Muscle of leg (tissue), 11 donors: Measurements from ENCODE around the gene PRKCE. TPM values are rescaled to one million over a fixed set of nuclear protein-coding genes. Genes with fewer than 3 reads are reported as not detected.

Experiments used
- DNase-seq: peaks from one replicate; pipeline ENCODE4 v3.0.0; 2013
- H3K27ac ChIP-seq: one replicate; pipeline ENCODE4 v1.5.1; 2013; ENCODE audit warnings: mild to moderate bottlenecking, low read length, control low read depth
- H3K27me3 ChIP-seq: one replicate; pipeline ENCODE4 v1.6.1; 2013; ENCODE audit warnings: low read length; ENCODE audit not compliant: control insufficient read depth, insufficient read depth
- H3K36me3 ChIP-seq: one replicate; pipeline ENCODE4 v1.6.1; 2013; ENCODE audit warnings: low read length; ENCODE audit not compliant: control insufficient read depth, insufficient read depth
- H3K4me1 ChIP-seq: one replicate; pipeline ENCODE4 v1.6.1; 2013; ENCODE audit warnings: low read length; ENCODE audit not compliant: control insufficient read depth, insufficient read depth
- H3K4me3 ChIP-seq: one replicate; pipeline ENCODE4 v1.5.1; 2013; ENCODE audit warnings: low read length, control low read depth
- H3K9me3 ChIP-seq: replicated peaks from 2 replicates; pipeline ENCODE4 v1.6.1; 2013; ENCODE audit warnings: low read depth, low read length; ENCODE audit not compliant: control insufficient read depth
- WGBS: methylation state at CpG from one replicate; pipeline ENCODE4 v1.1.5; 2013; ENCODE audit warnings: missing lambda C conversion rate; ENCODE audit not compliant: insufficient coverage; 5-methylcytosine and 5-hydroxymethylcytosine counted together
- polyA plus RNA-seq, 8 donors: library from polyadenylated mRNA; unstranded; fragments of 120-200 nt; gene quantifications; one replicate each; pipeline versions ENCODE4 v1.2.1 to v1.2.3, GENCODE V29; 2013; ENCODE audit warnings: inconsistent platforms in 1 of 8, low replicate concordance in 1 of 8; ENCODE audit not compliant: insufficient read length in 8 of 8, insufficient read depth in 1 of 8
- total RNA-seq: library from RNA; stranded (reverse); fragments of 120-200 nt; gene quantifications from one replicate; pipeline ENCODE4 v1.2.4, GENCODE V29; 2013

The PRKCE gene
- total and polyA plus RNA-seq, 9 donors = 3.5 to 8.6 (median 6.3) TPM

DNA sequence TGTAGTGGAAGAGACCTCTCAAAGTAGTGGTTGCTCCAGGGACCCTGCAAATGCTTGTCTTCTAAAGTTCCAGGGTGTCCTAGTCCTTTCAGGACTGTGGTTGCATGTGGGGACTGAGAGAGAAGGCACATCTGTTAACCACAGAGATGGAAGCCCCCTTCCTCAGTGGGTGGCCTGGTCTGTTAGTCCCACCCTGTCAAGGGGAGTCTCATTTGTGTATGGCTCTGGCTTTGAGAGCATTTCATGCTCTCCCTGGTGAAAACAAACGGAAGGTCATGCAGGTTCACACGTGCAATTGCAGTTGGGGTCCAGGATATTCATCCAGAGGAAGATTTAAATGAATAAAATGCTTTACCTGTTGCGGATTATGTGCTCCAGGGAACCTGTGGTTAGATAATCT is 219.6 kb downstream of the PRKCE start:
- 47% methylated on average over 3 of the region's 3 CpGs for WGBS

DNA sequence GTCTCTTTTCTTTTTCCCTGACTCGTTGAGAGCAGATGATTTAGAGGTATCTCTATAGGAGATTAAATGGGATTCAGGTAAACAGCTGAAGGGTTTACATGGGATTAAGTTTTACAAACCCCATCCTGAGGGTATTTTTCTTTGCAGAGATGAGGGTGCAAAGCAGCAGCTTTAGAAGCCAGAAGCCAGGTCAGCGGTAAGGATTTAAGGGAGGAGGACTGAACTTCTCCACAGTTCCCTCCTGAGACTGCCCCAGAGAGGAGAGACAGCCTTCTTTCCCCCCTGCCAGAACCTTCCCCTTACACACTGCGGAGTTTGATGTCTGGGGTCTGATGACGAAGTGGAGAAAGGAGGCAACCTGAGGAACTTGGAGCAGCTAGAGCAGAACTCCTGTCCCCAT is 220.1 kb downstream of the PRKCE start:
- H3K27me3 ChIP-seq = no peaks in the 10 kb centered on the region
- H3K4me1 ChIP-seq = peaks cover 22% of the 10 kb centered on the region
- DNase-seq = no peak
- H3K4me3 ChIP-seq = no peak overlapping the region
- H3K9me3 ChIP-seq = peaks cover 4% of the 10 kb centered on the region
- no peaks in the 10 kb centered on the region for H3K36me3 ChIP-seq
- no peak overlapping the region for H3K27ac ChIP-seq
- WGBS = no CpG with 5 or more reads among the region's 4 CpGs

More for the DNA sequence above, 219.6 kb downstream of the PRKCE start:
- Histone ChIP-seq H3K4me3 (no peak overlapping the region), H3K9me3 (no peaks in the 10 kb centered on the region), H3K27ac (no peak overlapping the region), H3K4me1 (peaks cover 22% of the 10 kb centered on the region), H3K36me3 (no peaks in the 10 kb centered on the region), H3K27me3 (no peaks in the 10 kb centered on the region)
- DNase-seq = no peak

DNA sequence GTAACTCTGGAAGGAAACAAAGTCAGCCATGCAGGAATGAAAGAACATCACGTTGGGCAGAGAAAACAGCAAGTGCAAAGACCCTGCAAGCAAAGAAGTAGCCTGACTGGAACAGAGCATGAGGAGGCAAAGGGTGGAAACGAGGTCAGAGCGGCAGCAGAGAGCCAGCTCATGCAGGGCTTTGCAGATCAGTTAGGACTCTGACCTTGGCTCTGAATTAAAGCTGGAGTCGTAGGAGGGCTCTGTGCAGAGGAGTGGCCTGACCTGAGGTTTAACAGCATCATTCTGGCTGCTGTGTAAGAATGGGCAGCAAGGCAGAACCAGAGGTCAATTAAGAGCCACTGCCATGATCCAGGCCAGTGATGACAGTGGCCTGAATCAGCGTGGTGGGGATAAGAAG is 220.7 kb downstream of the PRKCE start:
- H3K27me3 ChIP-seq = no peaks in the 10 kb centered on the region
- peaks cover 7% of the 10 kb centered on the region for H3K9me3 ChIP-seq
- no peak overlapping the region for H3K4me3 ChIP-seq
- H3K36me3 ChIP-seq = no peaks in the 10 kb centered on the region
- DNase-seq = no peak
- 84% methylated on average over 5 of the region's 5 CpGs for WGBS
- H3K27ac ChIP-seq = no peak overlapping the region
- H3K4me1 ChIP-seq = peaks cover 22% of the 10 kb centered on the region

DNA sequence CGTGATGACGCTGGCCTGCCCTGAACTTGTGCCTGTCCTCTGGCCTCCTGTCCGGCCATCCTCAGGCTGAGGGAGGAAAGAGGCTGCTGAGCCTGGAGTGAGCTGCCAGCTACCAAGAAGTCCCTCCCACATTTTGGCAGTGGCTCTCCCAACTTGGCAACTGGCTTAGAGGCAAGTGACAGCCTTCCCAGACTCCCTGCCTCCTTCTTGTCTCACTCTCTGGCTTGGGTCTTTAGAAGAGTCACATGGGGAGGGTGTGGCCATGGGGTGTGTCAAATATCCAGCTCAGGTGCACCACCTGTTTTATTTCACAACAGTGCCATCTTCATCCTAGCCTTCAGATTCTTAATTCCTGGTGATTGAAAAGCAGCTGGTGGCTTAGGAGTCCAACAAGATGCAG is 222.9 kb downstream of the PRKCE start:
- Histone ChIP-seq H3K27ac (no peak overlapping the region), H3K36me3 (no peaks in the 10 kb centered on the region), H3K4me3 (no peak overlapping the region), H3K27me3 (no peaks in the 10 kb centered on the region), H3K9me3 (peaks cover 7% of the 10 kb centered on the region), H3K4me1 (peaks cover 22% of the 10 kb centered on the region)
- 58% methylated on average over 3 of the region's 3 CpGs for WGBS
- DNase-seq = peak; percentile 76

DNA sequence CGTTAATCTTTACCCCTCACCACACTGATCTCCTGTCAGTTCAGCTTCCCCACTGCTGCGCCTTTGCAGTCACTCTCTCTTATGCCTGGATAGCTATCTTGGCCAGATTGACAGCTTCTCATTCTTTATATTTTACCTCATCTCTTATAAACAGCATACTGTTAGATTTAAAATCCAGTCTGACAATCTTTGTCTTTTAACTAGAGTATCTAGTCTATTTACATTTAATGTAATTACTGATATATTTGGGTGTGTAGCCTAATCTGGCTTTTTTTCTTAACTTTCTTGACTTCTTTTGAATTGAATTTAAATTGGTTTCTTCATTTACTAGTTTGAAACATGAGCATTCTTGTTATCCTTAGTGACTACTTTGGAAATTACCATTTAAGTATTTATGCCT is 225.1 kb downstream of the PRKCE start:
- no peak for DNase-seq
- Histone ChIP-seq H3K27ac (no peak overlapping the region), H3K4me3 (no peak overlapping the region), H3K36me3 (peaks cover 2% of the 10 kb centered on the region), H3K27me3 (no peaks in the 10 kb centered on the region), H3K4me1 (peaks cover 14% of the 10 kb centered on the region), H3K9me3 (peaks cover 7% of the 10 kb centered on the region)
- 85% methylated on average over 2 of the region's 2 CpGs for WGBS

DNA sequence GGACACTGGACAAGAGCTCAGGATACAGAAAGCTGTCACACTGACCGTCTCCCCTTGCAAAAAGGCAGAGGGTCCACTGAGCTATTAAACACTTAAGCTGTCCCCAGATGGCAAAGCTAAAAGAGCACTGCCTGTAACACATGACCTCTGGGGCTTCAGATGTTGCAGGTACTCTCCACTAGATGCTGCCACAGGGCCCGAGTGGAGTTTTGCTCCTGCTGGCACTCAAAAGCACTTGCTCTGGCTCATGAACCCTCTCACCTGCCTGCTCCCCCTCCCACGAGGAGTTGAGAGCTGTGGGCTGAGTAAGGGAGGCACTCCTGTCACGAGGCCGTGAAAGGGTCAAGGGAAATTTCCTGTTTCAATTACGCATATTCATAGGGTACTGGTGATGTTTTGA is 227.9 kb downstream of the PRKCE start:
- 92% methylated on average over 1 of the region's 6 CpGs for WGBS
- Histone ChIP-seq H3K27me3 (no peaks in the 10 kb centered on the region), H3K36me3 (peaks cover 2% of the 10 kb centered on the region), H3K9me3 (peaks cover 7% of the 10 kb centered on the region), H3K4me1 (peaks cover 21% of the 10 kb centered on the region), H3K27ac (no peak overlapping the region), H3K4me3 (no peak overlapping the region)
- DNase-seq = no peak

DNA sequence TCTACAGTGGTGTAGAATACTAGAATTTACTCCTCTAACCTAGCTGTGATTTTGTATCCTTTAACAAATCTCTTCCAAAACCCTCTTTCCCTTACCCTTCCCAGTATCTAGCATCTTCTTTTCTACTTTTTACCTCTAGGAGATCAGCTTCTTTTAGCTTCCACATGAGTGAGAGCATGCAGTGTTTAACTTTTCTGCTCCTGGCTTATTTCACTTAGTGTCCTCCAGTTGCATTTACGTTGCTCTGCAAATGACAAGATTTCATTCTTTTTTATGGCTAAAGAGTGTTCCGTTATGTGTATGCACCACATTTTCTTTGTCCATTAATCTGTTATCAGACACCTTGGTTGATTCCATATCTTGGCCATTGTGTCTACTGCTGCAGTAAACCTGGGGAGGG is 228.5 kb downstream of the PRKCE start:
- Histone ChIP-seq H3K27ac (no peak overlapping the region), H3K4me1 (peaks cover 23% of the 10 kb centered on the region), H3K4me3 (no peak overlapping the region), H3K36me3 (peaks cover 2% of the 10 kb centered on the region), H3K27me3 (no peaks in the 10 kb centered on the region), H3K9me3 (peaks cover 7% of the 10 kb centered on the region)
- WGBS = no CpG with 5 or more reads among the region's 2 CpGs
- DNase-seq = no peak

DNA sequence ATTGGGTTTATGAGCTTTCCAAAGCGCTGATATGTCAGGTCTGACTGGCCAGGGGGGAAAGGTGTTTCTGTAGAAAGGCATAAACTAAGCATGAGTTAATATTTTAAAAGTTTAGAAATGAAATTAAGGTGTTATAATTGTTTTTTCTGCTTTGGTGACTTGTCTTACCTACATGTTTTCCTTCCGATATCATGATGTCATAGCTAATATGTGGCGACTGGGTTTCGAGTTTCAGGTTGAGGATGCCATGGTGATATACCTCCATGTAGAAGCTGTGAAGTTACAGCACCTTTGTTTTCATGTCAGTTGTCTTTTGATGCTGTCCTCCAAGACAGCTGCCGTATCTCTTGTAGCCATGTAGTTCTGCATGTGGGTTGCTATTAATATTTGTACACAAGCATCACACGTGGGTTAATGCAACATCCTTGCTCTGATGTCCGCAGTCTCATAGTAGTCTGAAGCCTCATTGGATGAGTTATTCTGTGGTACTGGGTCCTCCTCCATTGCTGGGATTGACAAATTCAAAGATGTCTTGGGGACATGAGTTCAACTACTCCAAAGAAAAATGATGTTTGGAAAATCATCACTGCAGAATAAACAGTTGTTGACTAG is 230.6 kb downstream of the PRKCE start:
- 80% methylated on average over 2 of the region's 7 CpGs for WGBS
- Histone ChIP-seq H3K4me1 (peaks cover 34% of the 10 kb centered on the region), H3K4me3 (no peak overlapping the region), H3K27ac (peak overlapping the region; percentile 57), H3K36me3 (peaks cover 2% of the 10 kb centered on the region), H3K9me3 (no peaks in the 10 kb centered on the region), H3K27me3 (peaks cover 2% of the 10 kb centered on the region)
- DNase-seq = no peak

DNA sequence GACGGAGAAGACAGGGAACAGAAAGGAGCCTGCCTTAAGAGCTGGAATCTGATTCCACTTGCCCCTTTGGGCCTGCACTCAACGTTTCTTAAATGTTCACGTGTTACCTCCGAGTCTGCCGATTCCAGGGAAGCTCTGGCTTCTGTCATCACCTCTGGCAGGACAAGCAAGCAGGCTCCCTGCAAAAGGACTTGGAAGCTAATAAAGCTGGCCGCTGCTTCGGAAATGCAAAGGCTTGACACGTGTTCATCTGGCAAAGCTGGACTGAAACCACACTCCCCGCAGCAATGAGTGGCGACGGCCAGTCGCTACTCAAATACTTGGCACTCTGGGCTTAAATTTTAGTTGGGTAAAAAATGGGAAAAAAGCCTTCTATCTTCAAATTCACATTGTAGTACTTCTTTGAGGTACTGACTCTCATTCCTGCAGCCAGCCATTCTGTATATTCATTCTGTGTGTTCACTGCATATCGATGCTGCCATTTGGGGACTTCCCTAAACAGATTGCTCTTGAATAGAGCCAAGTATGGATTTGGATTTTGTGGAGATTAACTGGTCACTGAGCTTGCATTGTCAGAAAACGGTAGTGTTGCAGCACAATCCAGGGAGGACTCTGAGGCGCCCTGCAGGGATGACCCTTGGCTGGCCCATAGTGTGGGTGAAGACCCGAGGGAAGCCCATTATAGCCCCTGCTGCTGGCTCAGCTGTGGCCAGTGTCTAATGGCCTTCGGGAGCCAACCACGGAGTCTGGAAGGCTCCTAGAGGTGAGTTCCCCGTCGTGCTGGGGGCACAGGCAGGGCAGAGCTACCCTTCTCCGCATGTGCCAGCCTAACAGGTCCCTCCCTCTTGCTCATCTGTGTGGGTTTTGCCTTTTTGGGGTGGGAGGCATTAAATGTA is 231.5 kb downstream of the PRKCE start:
- Histone ChIP-seq H3K9me3 (no peaks in the 10 kb centered on the region), H3K27ac (peak overlapping the region; percentile 57), H3K4me1 (peaks cover 40% of the 10 kb centered on the region), H3K36me3 (peaks cover 2% of the 10 kb centered on the region), H3K27me3 (peaks cover 2% of the 10 kb centered on the region), H3K4me3 (no peak overlapping the region)
- DNase-seq = peak; percentile 97
- WGBS = 20% methylated on average over 13 of the region's 21 CpGs

DNA sequence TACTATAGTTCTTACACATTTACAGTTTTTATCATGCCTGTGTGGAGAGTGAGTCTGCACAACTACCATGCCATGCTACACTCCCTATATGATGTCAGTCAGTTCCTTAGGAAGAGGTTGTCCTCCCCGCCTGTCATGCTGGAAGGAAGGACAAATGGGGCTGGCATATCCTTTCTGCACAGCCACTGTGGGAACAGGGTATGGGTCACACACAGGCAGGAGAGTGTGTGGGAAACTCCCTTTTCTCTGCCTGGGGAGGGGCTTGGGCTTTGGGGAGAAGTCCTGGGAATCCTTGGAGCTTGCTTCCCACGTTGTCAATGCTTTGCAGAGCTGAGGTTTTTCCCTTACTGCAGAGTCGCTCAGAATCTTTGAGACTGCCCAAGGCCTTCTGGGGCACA is 232.1 kb downstream of the PRKCE start:
- H3K27ac ChIP-seq = peak overlapping the region; percentile 57
- peak; percentile 43 for DNase-seq
- WGBS = no CpG with 5 or more reads among the region's 3 CpGs
- H3K27me3 ChIP-seq = peaks cover 2% of the 10 kb centered on the region
- H3K4me1 ChIP-seq = peaks cover 47% of the 10 kb centered on the region
- H3K9me3 ChIP-seq = no peaks in the 10 kb centered on the region
- H3K36me3 ChIP-seq = peaks cover 2% of the 10 kb centered on the region
- H3K4me3 ChIP-seq = no peak overlapping the region
